Effector memory CD4-positive, alpha-beta T cell (primary cell): ENCODE results near the gene TRIM34.
"Not testable (repeated sequence)": the region's sequence is repeated elsewhere in the genome, so short reads cannot be mapped to it uniquely, and the experiment has no call there.

Source experiments
- DNase-seq, 3 donors: peaks; one replicate each; pipeline ENCODE4 v3.0.0-alpha.2; 2020
- H3K27ac ChIP-seq: 2 replicates; pipeline ENCODE4 v1.7.0; 2013; ENCODE audit warnings: mild to moderate bottlenecking, low read length, moderate library complexity; ENCODE audit not compliant: insufficient read depth, poor library complexity, severe bottlenecking
- H3K27me3 ChIP-seq: replicated peaks from 2 replicates; pipeline ENCODE4 v1.7.0; 2013; ENCODE audit warnings: mild to moderate bottlenecking, low read length; ENCODE audit not compliant: insufficient read depth, control insufficient read depth, poor library complexity, severe bottlenecking
- H3K36me3 ChIP-seq: 2 replicates; pipeline ENCODE4 v1.7.0; 2013; ENCODE audit warnings: mild to moderate bottlenecking, low read length, moderate library complexity; ENCODE audit not compliant: control insufficient read depth, insufficient read depth
- H3K4me1 ChIP-seq: 2 replicates; pipeline ENCODE4 v1.7.0; 2013; ENCODE audit warnings: low read length, mild to moderate bottlenecking; ENCODE audit not compliant: control insufficient read depth, insufficient read depth, poor library complexity, severe bottlenecking
- H3K4me3 ChIP-seq: 2 replicates; pipeline ENCODE4 v1.7.0; 2013; ENCODE audit warnings: low read length, low read depth, mild to moderate bottlenecking; ENCODE audit not compliant: insufficient read depth, poor library complexity, severe bottlenecking
- H3K9me3 ChIP-seq: 2 replicates; pipeline ENCODE4 v1.7.0; 2013; ENCODE audit warnings: mild to moderate bottlenecking, low read length, moderate library complexity; ENCODE audit not compliant: control insufficient read depth

Gene TRIM34

DNA sequence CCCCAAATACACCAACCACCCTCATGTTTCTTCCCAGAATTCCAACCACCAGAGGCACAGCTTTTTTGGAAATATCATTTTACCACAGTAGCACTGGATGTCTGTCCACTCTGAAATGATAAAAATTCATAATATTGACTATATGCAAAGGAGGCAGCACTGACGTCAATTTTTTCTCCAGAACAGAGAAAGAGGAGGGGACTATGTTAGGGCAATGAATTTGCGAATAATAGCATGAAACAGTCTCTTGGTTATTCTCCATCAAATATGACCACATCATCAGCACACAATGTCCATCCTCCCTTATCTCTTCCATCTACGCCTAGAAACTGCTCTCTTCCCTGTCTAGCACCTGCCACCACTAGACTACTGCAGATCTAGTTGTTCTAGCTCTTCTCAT, 21.3 kb downstream of the TRIM34 start:
- Histone ChIP-seq H3K4me3 (no peak overlapping the region), H3K27ac (no peak overlapping the region), H3K4me1 (no peaks in the 10 kb centered on the region), H3K9me3 (no peaks in the 10 kb centered on the region), H3K36me3 (peaks cover 19% of the 10 kb centered on the region), H3K27me3 (no peaks in the 10 kb centered on the region)
- no peak for DNase-seq

DNA sequence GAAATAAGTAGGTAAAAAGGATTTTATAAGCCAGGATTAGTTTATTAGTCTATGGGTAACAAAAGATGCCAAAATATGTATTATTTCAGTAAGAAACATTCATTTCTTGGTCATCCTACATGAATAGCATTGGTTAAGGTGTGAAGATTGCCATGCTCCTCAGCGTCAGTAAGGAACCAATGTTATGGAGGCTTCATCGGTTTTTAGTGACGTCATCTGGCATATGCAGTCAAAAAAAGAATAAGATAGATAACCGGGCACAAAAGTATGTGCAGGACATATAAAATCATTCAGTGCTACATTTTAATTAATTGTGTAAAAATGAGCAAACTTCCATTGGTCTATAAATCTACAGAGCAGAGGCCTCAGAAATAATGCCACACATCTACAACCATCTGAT, 30.7 kb downstream of the TRIM34 start:
- no peaks in the 10 kb centered on the region for H3K36me3 ChIP-seq
- no peaks in the 10 kb centered on the region for H3K27me3 ChIP-seq
- H3K4me1 ChIP-seq = no peaks in the 10 kb centered on the region
- no peak overlapping the region for H3K4me3 ChIP-seq
- DNase-seq = no peak
- H3K27ac ChIP-seq = no peak overlapping the region
- no peaks in the 10 kb centered on the region for H3K9me3 ChIP-seq

DNA sequence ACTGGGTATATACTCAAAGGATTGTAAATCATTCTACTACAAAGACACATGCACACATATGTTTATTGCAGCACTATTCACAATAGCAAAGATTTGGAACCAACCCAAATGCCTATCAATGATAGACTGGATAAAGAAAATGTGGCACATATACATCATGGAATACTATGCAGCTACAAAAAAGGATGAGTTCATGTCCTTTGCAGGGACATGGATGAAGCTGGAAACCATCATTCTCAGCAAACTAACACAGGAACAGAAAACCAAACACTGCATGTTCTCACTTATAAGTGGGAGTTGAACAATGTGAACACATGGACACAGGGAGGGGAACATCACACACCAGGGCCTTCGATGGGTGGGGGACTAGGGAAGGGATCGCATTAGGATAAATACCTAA, 32.2 kb downstream of the TRIM34 start:
- not testable (repeated sequence) for H3K4me1 ChIP-seq, H3K4me3 ChIP-seq, H3K36me3 ChIP-seq, H3K27me3 ChIP-seq, DNase-seq, H3K27ac ChIP-seq, H3K9me3 ChIP-seq

DNA sequence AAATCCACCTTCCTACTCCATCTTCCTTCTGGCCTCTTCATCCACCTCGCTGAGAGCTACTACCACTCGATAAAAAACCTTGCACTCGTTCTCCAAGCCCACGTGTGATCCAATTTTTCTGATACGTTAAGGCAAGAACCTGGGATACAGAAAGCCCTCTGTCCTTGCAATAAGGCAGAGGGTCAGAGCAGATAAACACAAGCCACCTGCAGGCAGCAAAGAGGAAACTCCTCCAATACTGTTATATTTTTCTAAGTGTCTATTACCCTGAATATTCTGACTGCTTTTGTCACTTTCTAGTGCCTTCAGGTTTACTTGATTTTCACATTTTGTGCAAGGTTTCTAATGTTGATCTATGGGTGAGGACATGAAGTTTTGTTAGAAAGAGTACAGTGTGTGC, 33.5 kb downstream of the TRIM34 start:
- no peaks in the 10 kb centered on the region for H3K4me1 ChIP-seq
- H3K27ac ChIP-seq = no peak overlapping the region
- H3K36me3 ChIP-seq = no peaks in the 10 kb centered on the region
- no peaks in the 10 kb centered on the region for H3K27me3 ChIP-seq
- H3K9me3 ChIP-seq = no peaks in the 10 kb centered on the region
- H3K4me3 ChIP-seq = no peak overlapping the region
- no peak for DNase-seq

DNA sequence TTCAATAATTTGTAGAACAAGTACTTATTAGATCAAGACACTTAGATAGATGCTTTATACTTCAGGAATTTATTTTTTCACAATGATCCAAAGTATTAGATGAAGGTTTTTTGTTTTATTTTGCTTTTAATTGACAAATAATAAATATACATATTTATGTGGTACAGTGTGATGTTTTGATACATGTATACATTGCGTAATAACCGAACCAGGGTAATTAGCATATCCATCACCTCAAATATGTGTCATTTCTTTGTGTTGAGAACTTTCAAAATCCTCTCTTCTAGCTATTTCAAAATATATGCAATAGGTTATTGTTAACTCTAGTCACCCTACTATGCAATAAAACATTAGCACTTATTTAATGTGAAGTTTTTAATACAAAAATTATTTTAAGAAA, 38.7 kb downstream of the TRIM34 start:
- Histone ChIP-seq H3K4me3 (no peak overlapping the region), H3K27me3 (no peaks in the 10 kb centered on the region), H3K27ac (no peak overlapping the region), H3K4me1 (no peaks in the 10 kb centered on the region), H3K9me3 (no peaks in the 10 kb centered on the region), H3K36me3 (peaks cover 29% of the 10 kb centered on the region)
- DNase-seq = no peak

DNA sequence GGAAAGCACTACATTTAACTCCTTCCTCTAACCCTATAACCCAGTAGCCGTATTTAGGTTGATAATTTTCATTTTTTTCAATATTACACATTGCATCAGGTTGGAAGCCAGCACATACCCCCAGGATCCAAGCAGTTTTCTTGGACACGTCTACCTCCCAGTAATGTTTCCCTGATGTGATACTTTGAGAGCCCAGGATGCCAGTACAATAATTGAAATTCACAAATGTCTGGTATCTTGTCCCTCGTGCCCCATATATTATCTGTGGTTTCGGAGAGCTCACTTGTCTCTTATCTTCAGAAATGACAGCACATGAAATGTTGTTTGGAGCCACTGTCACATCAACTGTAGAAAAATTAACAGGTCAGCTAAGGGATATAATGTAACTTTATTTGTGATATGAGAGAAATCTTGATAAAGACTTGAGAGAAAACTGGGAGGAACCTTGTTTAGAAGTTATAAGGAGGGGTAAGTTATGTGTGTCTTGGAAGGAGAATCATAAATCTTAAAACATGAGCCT, 40.3 kb downstream of the TRIM34 start:
- no peaks in the 10 kb centered on the region for H3K9me3 ChIP-seq
- no peak for DNase-seq
- no peak overlapping the region for H3K4me3 ChIP-seq
- H3K4me1 ChIP-seq = no peaks in the 10 kb centered on the region
- no peak overlapping the region for H3K27ac ChIP-seq
- no peaks in the 10 kb centered on the region for H3K27me3 ChIP-seq
- peaks cover 34% of the 10 kb centered on the region for H3K36me3 ChIP-seq

DNA sequence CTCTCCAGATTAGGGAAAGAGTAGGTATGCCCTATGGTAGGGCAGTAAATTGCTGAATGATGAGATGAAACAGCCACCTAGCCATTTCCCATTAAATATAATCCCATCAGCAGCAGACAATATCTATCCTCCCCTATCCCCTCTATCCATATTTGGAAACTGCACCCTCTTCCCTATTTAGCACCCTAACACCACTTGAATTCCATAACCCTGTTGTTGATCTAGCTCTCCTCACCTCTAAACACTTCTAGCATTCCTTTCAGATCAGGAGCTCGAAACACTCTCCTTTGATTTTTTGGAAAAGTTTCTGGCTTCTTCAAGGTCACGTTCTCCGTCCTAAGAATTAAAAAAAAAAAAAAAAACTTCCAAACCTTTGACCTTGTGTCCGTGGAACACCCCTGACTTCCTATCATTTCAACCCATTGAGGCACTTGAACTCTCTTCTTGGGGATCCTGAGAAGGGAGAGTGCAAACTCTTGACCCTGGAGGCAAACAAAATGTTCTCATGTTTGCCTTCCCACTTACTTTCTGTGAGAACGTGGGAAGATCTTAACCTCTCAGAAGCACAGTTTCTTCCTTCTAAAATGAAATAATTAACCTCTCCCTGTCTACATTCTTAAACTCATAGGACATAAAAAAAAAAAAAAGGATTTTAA, 41.1 kb downstream of the TRIM34 start:
- H3K4me3 ChIP-seq = no peak overlapping the region
- no peak for DNase-seq
- no peaks in the 10 kb centered on the region for H3K9me3 ChIP-seq
- H3K36me3 ChIP-seq = peaks cover 41% of the 10 kb centered on the region
- no peaks in the 10 kb centered on the region for H3K27me3 ChIP-seq
- no peak overlapping the region for H3K27ac ChIP-seq
- H3K4me1 ChIP-seq = no peaks in the 10 kb centered on the region

DNA sequence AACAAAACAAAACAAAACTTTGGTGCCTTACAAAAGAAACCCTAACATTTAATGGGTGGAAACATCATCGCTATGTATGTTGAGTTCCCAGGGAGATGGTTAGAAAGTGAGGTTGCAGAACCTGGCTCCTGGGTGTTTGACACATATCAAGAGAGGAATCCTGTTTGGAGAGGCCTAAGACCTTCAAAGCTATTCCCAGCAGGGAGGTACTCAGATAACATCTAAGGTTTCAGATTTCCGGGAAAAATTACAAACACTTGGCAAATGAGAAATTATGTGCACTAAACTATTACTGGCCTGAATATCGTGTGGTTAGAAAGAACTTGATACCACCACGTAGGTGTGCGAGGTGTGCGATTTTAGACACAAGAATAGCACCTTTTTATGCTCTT, 41.6 kb downstream of the TRIM34 start:
- DNase-seq = no peak
- Histone ChIP-seq H3K27ac (no peak overlapping the region), H3K36me3 (peaks cover 42% of the 10 kb centered on the region)

DNA sequence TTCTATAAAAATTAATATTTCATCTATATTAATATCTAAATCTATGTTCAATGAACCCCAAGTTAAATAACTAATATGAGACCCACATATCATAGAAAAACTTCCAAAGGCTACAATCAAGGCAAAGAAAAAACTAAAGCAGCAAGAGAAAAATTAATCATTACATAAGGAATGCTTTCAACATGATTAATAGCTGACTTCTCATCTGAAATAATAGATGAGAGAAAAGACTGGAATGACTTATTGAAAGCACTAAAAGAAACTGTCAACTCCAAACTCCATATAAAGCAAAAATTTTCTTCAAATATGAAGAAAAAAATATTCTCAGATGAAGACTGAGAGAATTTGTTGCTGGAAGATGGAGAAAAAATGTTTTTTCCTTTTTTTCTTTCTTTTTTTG, 47.0 kb downstream of the TRIM34 start:
- Histone ChIP-seq H3K27ac (no peak overlapping the region), H3K4me3 (no peak overlapping the region), H3K9me3 (no peaks in the 10 kb centered on the region), H3K36me3 (peaks cover 18% of the 10 kb centered on the region), H3K4me1 (no peaks in the 10 kb centered on the region), H3K27me3 (no peaks in the 10 kb centered on the region)
- no peak for DNase-seq

More for the DNA sequence above, 41.6 kb downstream of the TRIM34 start:
- H3K4me1 ChIP-seq = no peaks in the 10 kb centered on the region
- no peaks in the 10 kb centered on the region for H3K27me3 ChIP-seq
- no peaks in the 10 kb centered on the region for H3K9me3 ChIP-seq
- H3K4me3 ChIP-seq = no peak overlapping the region

DNA sequence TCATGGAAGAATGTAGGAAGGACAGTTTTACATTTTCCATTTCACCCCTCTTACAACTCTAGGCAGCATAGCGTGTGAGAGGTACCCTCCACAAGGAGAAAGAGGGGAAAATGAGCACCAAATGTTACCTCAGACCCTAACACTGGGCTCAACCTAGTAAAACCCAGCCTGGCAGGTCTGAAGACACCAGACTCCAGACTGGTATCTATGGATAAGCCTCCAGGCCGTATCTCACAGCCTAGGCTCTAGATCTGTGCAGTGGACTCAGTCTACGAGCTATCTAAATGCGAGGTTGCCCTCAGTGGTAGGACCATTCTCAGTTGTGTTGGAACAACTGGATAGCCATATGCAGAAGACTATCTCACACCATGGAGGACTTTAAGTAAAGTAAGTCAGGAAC, 49.6 kb downstream of the TRIM34 start:
- Histone ChIP-seq H3K27ac (no peak overlapping the region), H3K36me3 (peaks cover 28% of the 10 kb centered on the region), H3K4me1 (no peaks in the 10 kb centered on the region), H3K27me3 (no peaks in the 10 kb centered on the region), H3K4me3 (no peak overlapping the region), H3K9me3 (no peaks in the 10 kb centered on the region)
- DNase-seq = no peak
